ENCODE data around the gene STAT1.
A peak's percentile ranks its signal among the peaks of the same experiment; 100 is the strongest.

Gene STAT1

GRCh38 chr2:191013932-191014652 is at the start of gene STAT1:
TSS of gene STAT1 (minus strand) at chr2:191014171. CDS start at chr2:191010003, 4,168 bp downstream.
- no peak for TF ChIP-seq CTCF (IDR thresholded peaks at IDR 0.05; ENCODE audit: insufficient read depth, low read depth, low read length, missing control alignments)
- DNase-seq (ENCODE audit: low read depth), result peak; percentile 98
- H3K4me3 ChIP-seq (ENCODE audit: low read depth, low read length), result peak within 1 kb of the TSS; percentile 69

GRCh38 chr2:191063584-191063983 is 49.6 kb upstream of the STAT1 start:
- H3K4me3 ChIP-seq (ENCODE audit: low read depth, low read length), result no peak overlapping the region
- no peak for TF ChIP-seq CTCF (IDR thresholded peaks at IDR 0.05; ENCODE audit: insufficient read depth, low read depth, low read length, missing control alignments)
- DNase-seq (ENCODE audit: low read depth), result no peak

DNA sequence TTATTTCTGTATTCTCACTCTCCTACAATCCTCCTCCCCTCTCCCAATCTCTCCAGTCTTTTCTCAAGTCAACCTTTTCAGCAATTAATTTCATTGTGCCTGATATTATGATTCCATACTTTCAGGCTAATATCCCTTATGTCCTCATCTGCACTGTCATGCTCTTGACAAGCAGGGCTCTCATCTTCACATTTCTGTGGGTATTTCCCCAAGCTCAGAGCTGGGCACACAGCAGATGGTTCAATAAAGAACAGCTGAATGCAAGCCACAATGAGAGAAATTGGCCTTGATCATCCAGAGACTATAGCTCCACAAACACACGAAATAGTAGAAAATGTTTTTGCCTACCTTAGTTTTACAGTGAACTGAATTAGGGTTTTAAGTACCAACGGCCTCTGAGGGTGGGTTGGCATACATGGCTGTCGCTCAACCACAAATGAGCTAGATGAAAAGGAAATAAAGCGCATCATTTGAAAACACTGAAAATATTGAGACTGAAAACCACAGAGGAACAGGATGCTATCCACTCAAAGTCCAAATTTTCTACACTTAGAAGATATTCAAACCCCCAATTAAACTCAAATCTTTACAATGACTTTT is 47.5 kb upstream of the STAT1 start:
- DNase-seq (ENCODE audit: low read depth), result no peak
- H3K4me3 ChIP-seq (ENCODE audit: low read depth, low read length), result no peak overlapping the region
- no peak for TF ChIP-seq CTCF (IDR thresholded peaks at IDR 0.05; ENCODE audit: insufficient read depth, low read depth, low read length, missing control alignments)

- no peak overlapping the region for H3K4me3 ChIP-seq (ENCODE audit: low read depth, low read length)
- TF ChIP-seq CTCF (IDR thresholded peaks at IDR 0.05; ENCODE audit: insufficient read depth, low read depth, low read length, missing control alignments), result no peak
- DNase-seq (ENCODE audit: low read depth), result no peak
Measured at GRCh38 chr2:191059308-191059707, 45.3 kb upstream of the STAT1 start.

DNA sequence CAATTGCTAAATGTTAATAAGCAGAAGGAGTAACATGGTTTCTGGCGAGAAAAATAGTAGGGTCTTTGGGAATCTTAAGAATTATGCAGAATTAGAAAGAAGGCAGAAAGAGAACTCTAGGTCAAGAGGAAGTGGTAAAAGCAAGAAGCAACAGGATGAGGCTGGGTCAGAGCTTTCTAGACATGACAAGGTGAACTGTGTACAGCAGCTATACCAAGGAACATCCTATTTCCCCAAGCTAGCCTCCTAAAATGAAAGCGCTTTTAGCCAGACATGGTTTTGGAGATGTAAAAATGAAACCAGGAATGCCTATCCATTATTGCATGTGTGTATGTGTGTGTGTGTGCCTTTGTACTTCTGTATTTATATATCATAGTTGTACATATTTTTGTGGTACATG is 42.3 kb upstream of the STAT1 start:
- TF ChIP-seq CTCF (IDR thresholded peaks at IDR 0.05; ENCODE audit: insufficient read depth, low read depth, low read length, missing control alignments), result no peak
- DNase-seq (ENCODE audit: low read depth), result peak; percentile 28
- H3K4me3 ChIP-seq (ENCODE audit: low read depth, low read length), result no peak overlapping the region

GRCh38 chr2:191053256-191053655 is 39.3 kb upstream of the STAT1 start:
- TF ChIP-seq CTCF (IDR thresholded peaks at IDR 0.05; ENCODE audit: insufficient read depth, low read depth, low read length, missing control alignments), result no peak

More at GRCh38 chr2:191053256-191053655, 39.3 kb upstream of the STAT1 start:
- no peak for DNase-seq (ENCODE audit: low read depth)
- H3K4me3 ChIP-seq (ENCODE audit: low read depth, low read length), result no peak overlapping the region
